Thyroid gland (tissue), 4 donors: ENCODE results near the gene HYAL3. TPM values are rescaled to one million over a fixed set of nuclear protein-coding genes. Genes with fewer than 3 reads are reported as not detected.

Experiments
- DNase-seq, 2 donors: peaks; one replicate each; pipeline ENCODE4 v3.0.0-alpha.2; 2019
- H3K27ac ChIP-seq, 3 donors: fragments of 200-600 bp; sonication (generic); 1 replicate in 2 of 3; 2 replicates in 1 of 3; pipeline ENCODE4 v1.5.1; 2016 to 2019; ENCODE audit warnings: mild to moderate bottlenecking in 1 of 3, moderate library complexity in 1 of 3
- H3K27me3 ChIP-seq: fragments of 200-600 bp; sonication (generic); one replicate; pipeline ENCODE4 v1.5.1; 2019
- H3K36me3 ChIP-seq, 2 donors: fragments of 200-600 bp; sonication (generic); one replicate each; pipeline ENCODE4 v1.5.1; 2016 to 2019
- H3K4me1 ChIP-seq, 2 donors: fragments of 200-600 bp; sonication (generic); one replicate each; pipeline ENCODE4 v1.5.1; 2017 to 2019
- H3K4me3 ChIP-seq, 3 donors: fragments of 200-600 bp; sonication (generic); replicated peaks in 1 of 3; 1 replicate in 2 of 3; 2 replicates in 1 of 3; pipeline ENCODE4 v1.5.1; 2016; ENCODE audit warnings: mild to moderate bottlenecking in 1 of 3
- H3K9me3 ChIP-seq: fragments of 200-600 bp; sonication (generic); one replicate; pipeline ENCODE4 v1.5.1; 2017
- CTCF ChIP-seq, 6 experiments: fragments of 200-600 bp in 3 of 6; fragments of 450-650 bp in 3 of 6; sonication (generic) in 3 of 6; IDR thresholded peaks; one replicate each; pipeline ENCODE4 v1.5.1; 2016 to 2019; ENCODE audit warnings: antibody characterized with exemption in 6 of 6, mild to moderate bottlenecking in 2 of 6, inconsistent platforms in 1 of 6, moderate library complexity in 1 of 6
- POLR2A ChIP-seq, 2 donors: fragments of 450-650 bp; IDR thresholded peaks; one replicate each; pipeline ENCODE4 v1.6.1; 2017; ENCODE audit warnings: antibody characterized with exemption in 2 of 2, mild to moderate bottlenecking in 2 of 2, moderate library complexity in 1 of 2
- WGBS, 2 donors: methylation state at CpG; one replicate each; pipeline ENCODE4 v1.1.5; 2017; 5-methylcytosine and 5-hydroxymethylcytosine counted together
- intact Hi-C: fragments of 100-400 bp; cut with DNase I; formaldehyde crosslinking; loops from one replicate; pipeline ENCODE4 v1.15.1; 2023
- total RNA-seq, 4 donors: library from RNA; depleted of rRNA; stranded (reverse); fragments of >200 nt; gene quantifications; one replicate each; pipeline ENCODE4 v1.2.3, GENCODE V29; 2016

Gene HYAL3
- total RNA-seq, 4 donors from 2014 or later: 2.7 to 6.7 (median 3.8) TPM

GRCh38 chr3:50267280-50267913, 31.8 kb downstream of the HYAL3 start:
- peak; percentile 83 to 84 for DNase-seq
- WGBS, 2 donors: 17 to 27% methylated on average over 6 to 8 of the region's 22 CpGs
- intact Hi-C loops: no loop called here
- Histone ChIP-seq H3K9me3 (no peaks in the 10 kb centered on the region), H3K27me3 (no peaks in the 10 kb centered on the region), H3K27ac (peak overlapping the region; percentile 87 to 92 (median 91)), H3K36me3 (no peaks in the 10 kb centered on the region), H3K4me3 (peak overlapping the region in 2 of 3 donors; percentile 42 to 57), H3K4me1 (peaks cover 61 to 72% of the 10 kb centered on the region in 2 donors)
- TF ChIP-seq CTCF (IDR thresholded peaks at IDR 0.05) (no peak), POLR2A (IDR thresholded peaks at IDR 0.05) (peak in 1 of 2 donors; percentile 89)

DNA sequence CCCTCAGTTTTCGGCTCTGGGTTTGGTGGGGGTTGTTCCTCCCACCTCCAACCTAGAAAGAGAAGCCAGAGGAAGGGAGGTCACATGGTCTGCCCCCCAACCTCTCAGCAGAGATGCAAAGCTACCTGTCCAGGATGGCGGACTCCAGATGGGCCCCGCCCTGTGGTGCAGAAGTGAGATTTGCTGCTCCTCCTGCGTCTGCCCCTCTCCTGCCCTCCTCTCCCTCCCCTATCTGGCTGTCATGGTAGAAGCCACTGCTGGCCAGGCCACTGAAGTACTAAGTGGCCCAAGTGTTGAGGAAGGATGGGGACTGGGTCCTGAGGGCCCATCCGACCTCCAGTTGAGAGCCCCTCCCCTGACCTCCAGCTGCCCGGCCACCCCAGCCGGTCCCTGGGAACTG, 32.4 kb downstream of the HYAL3 start:
- peaks cover 61 to 69% of the 10 kb centered on the region in 2 donors for H3K4me1 ChIP-seq

DNA sequence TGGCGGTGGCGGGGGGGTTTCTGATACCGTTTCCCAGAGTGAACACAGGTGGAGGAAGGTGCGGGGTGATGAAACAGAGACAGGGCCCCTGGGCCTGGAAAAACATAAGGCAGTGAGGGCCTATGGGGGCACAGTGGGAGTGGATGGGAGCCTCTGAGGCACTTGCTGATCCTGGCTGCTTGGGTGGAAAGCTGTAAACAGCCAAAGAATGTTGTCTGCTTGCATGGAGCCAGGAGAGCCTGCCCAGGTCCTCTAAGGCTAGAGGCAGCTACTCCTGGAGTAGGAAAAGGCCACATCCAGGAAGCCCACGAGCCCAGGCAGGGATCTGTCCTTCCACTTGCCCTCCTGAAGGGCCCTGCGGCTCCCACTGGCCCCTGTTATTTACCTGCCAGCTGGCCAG, 33.2 kb downstream of the HYAL3 start:
- H3K27me3 ChIP-seq: no peaks in the 10 kb centered on the region
- no peaks in the 10 kb centered on the region for H3K9me3 ChIP-seq
- H3K4me3 ChIP-seq: no peak overlapping the region
- no peaks in the 10 kb centered on the region for H3K36me3 ChIP-seq
- intact Hi-C loops: no loop called here
- H3K4me1 ChIP-seq: peaks cover 66 to 76% of the 10 kb centered on the region in 2 donors
- TF ChIP-seq CTCF (IDR thresholded peaks at IDR 0.05) (no peak), POLR2A (IDR thresholded peaks at IDR 0.05) (peak in 1 of 2 donors; percentile 32)
- 79 to 81% methylated on average over 5 to 6 of the region's 6 CpGs for WGBS, 2 donors
- DNase-seq: peak in 1 of 2 donors; percentile 32
- H3K27ac ChIP-seq: peak overlapping the region; percentile 87 to 92 (median 91)

More for the DNA sequence above, 32.4 kb downstream of the HYAL3 start:
- no peak for DNase-seq
- Histone ChIP-seq H3K36me3 (no peaks in the 10 kb centered on the region), H3K9me3 (no peaks in the 10 kb centered on the region), H3K4me3 (peak overlapping the region in 2 of 3 donors; percentile 42 to 57), H3K27ac (peak overlapping the region; percentile 87 to 92 (median 91)), H3K27me3 (no peaks in the 10 kb centered on the region)
- intact Hi-C loops: no loop called here
- 20 to 53% methylated on average over 2 to 7 of the region's 7 CpGs for WGBS, 2 donors
- TF ChIP-seq CTCF (IDR thresholded peaks at IDR 0.05) (no peak), POLR2A (IDR thresholded peaks at IDR 0.05) (no peak)

DNA sequence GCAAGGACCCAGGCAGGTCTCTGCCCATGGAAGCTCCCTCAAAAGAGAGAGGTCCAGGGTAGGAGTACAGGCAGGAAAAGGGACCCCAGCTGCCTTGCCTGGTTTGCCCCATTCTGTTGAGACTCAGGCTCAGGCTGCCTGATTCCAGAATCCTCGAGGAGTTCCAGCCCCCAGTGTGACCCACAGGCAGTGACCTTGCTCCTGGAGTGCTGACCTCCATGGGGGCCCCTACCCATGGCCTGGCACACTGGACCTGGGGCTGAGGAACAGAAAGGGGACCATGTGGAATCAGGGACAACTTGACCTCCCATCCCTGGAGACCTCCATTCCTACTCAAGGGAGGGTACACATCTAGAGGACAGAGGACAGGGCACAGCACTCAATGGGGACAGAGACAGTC, 33.6 kb downstream of the HYAL3 start:
- Histone ChIP-seq H3K4me3 (no peak overlapping the region), H3K9me3 (no peaks in the 10 kb centered on the region), H3K27me3 (no peaks in the 10 kb centered on the region), H3K36me3 (no peaks in the 10 kb centered on the region), H3K4me1 (peaks cover 70 to 80% of the 10 kb centered on the region in 2 donors), H3K27ac (peak overlapping the region; percentile 87 to 92 (median 91))
- intact Hi-C loops: no loop called here
- TF ChIP-seq POLR2A (IDR thresholded peaks at IDR 0.05) (no peak), CTCF (IDR thresholded peaks at IDR 0.05) (no peak)
- DNase-seq: no peak
- 60% methylated on average over 1 of the region's 1 CpG; no CpG with 5 or more reads in 1 of the 2 donors for WGBS, 2 donors

GRCh38 chr3:50264964-50265485, 34.2 kb downstream of the HYAL3 start:
- Histone ChIP-seq H3K4me1 (peaks cover 75 to 79% of the 10 kb centered on the region in 2 donors), H3K4me3 (no peak overlapping the region), H3K36me3 (no peaks in the 10 kb centered on the region), H3K9me3 (no peaks in the 10 kb centered on the region), H3K27me3 (no peaks in the 10 kb centered on the region), H3K27ac (peak overlapping the region; percentile 87 to 92 (median 91))
- 69 to 75% methylated on average over 6 to 7 of the region's 7 CpGs for WGBS, 2 donors
- intact Hi-C loops: no loop called here
- DNase-seq: no peak
- no peak for TF ChIP-seq CTCF (IDR thresholded peaks at IDR 0.05)
- peak in 1 of 2 donors; percentile 70 for TF ChIP-seq POLR2A (IDR thresholded peaks at IDR 0.05)
